Neural progenitor cell (in vitro differentiated cells): ENCODE results near the gene FAM89A.

ENCODE experiments used
- EZH2phosphoT487 ChIP-seq: fragments of 200-600 bp; sonication (generic); IDR thresholded peaks from 2 replicates; pipeline ENCODE4 v1.6.1; 2017; ENCODE audit warnings: antibody characterized with exemption
- TF ChIP-seq, protein P1 (sequence below): fragments of 200-600 bp; sonication (generic); IDR thresholded peaks from 2 replicates; pipeline ENCODE4 v1.5.1; 2017; ENCODE audit warnings: antibody characterized with exemption, mild to moderate bottlenecking

- TF ChIP-seq, protein P1, sequence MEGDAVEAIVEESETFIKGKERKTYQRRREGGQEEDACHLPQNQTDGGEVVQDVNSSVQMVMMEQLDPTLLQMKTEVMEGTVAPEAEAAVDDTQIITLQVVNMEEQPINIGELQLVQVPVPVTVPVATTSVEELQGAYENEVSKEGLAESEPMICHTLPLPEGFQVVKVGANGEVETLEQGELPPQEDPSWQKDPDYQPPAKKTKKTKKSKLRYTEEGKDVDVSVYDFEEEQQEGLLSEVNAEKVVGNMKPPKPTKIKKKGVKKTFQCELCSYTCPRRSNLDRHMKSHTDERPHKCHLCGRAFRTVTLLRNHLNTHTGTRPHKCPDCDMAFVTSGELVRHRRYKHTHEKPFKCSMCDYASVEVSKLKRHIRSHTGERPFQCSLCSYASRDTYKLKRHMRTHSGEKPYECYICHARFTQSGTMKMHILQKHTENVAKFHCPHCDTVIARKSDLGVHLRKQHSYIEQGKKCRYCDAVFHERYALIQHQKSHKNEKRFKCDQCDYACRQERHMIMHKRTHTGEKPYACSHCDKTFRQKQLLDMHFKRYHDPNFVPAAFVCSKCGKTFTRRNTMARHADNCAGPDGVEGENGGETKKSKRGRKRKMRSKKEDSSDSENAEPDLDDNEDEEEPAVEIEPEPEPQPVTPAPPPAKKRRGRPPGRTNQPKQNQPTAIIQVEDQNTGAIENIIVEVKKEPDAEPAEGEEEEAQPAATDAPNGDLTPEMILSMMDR: no peak
- TF ChIP-seq EZH2phosphoT487: no peak
These were observed 10.3 kb upstream of the FAM89A start for GRCh38 chr1:231050395-231050794.
